Measurements from ENCODE around the gene TUT7. TPM values are rescaled to one million over a fixed set of nuclear protein-coding genes. Genes with fewer than 3 reads are reported as not detected.

TUT7 gene
- total and polyA plus RNA-seq, 10 of the 15 experiments (the other 5 are each of a cell fraction or from before 2014, with no cell fraction given), result 10.0 to 49.8 (median 30.4) TPM

GRCh38 chr9:86281593-86282076 lies 72.6 kb downstream of the TUT7 start (continued):
- TF ChIP-seq BMI1 (IDR thresholded peaks at IDR 0.05; ENCODE audit: borderline replicate concordance), result no peak
- TF ChIP-seq RAD21 (IDR thresholded peaks at IDR 0.05; ENCODE audit: insufficient read depth, low read depth, low read length), result no peak
- no peak for TF ChIP-seq RAD51 (IDR thresholded peaks at IDR 0.05)
- 0 out of 2 replicates have a peak, but pooled peaks have one; percentile 73 for TF ChIP-seq GATAD2B (conservative IDR thresholded peaks at IDR 0.05; ENCODE audit: low read depth)
- no peak for TF ChIP-seq NFXL1 (IDR thresholded peaks at IDR 0.05; ENCODE audit: borderline replicate concordance)
- TF ChIP-seq NKRF (conservative IDR thresholded peaks at IDR 0.05), result no peak; the same call in 1 of the 2 replicates
- no peak for TF ChIP-seq DPF2 (IDR thresholded peaks at IDR 0.05)
- TF ChIP-seq NR2C1 (IDR thresholded peaks at IDR 0.05), result peak; percentile 56
- no peak for TF ChIP-seq FOS (IDR thresholded peaks at IDR 0.05; ENCODE audit: borderline replicate concordance, extremely low read depth, insufficient read length)
- no peak for TF ChIP-seq WRNIP1 (IDR thresholded peaks at IDR 0.05; ENCODE audit: borderline replicate concordance, low read depth, low read length)
- no peak for TF ChIP-seq ZNF274 (IDR thresholded peaks at IDR 0.05; ENCODE audit: insufficient read depth, insufficient read length)
- TF ChIP-seq NR2C2 (IDR thresholded peaks at IDR 0.05; ENCODE audit: borderline replicate concordance, control insufficient read depth, insufficient read length, low read depth), result no peak
- no peak for TF ChIP-seq GABPA (IDR thresholded peaks at IDR 0.05; ENCODE audit: low read depth)
- TF ChIP-seq CBFB (IDR thresholded peaks at IDR 0.05; ENCODE audit: low read depth), result no peak
- no peak for TF ChIP-seq FOXM1 (IDR thresholded peaks at IDR 0.05; ENCODE audit: low read depth, low read length)
- no peak for TF ChIP-seq E2F4 (IDR thresholded peaks at IDR 0.05; ENCODE audit: low read depth, low read length)
- TF ChIP-seq EGR1 (IDR thresholded peaks at IDR 0.05; ENCODE audit: borderline replicate concordance in 1 of 2, low read depth in 2 of 2, low read length in 2 of 2), result no peak
